HUDEP-2 (cell line): ENCODE measurements around the gene GUK1.

Source experiments
- DNase-seq, 76 experiments: peaks; one replicate each; lab custom pipeline; 2025; ENCODE audit not compliant: unreplicated experiment in 76 of 76; lab: John Stamatoyannopoulos, UW

The GUK1 gene

GRCh38 chr1:228123505-228123904, 16.6 kb upstream of the GUK1 start:
- no peak for DNase-seq

- DNase-seq = no peak
Measured at GRCh38 chr1:228125185-228125584, 14.9 kb upstream of the GUK1 start.

- no peak for DNase-seq
Measured at GRCh38 chr1:228131766-228132165, 8.3 kb upstream of the GUK1 start.

- DNase-seq = no peak
Measured at GRCh38 chr1:228134591-228134990, 5.5 kb upstream of the GUK1 start.

GRCh38 chr1:228136901-228137300, 3.2 kb upstream of the GUK1 start:
- DNase-seq = peak in 4 of 76 experiments; percentile 10 to 22 (median 13)

- DNase-seq = no peak
Measured at GRCh38 chr1:228139406-228139930, 611 bp upstream of the GUK1 start.

- no peak for DNase-seq
Measured at GRCh38 chr1:228140724-228141225, 696 bp downstream of the GUK1 start.

- peak in 37 of 76 experiments; percentile 14 to 63 (median 35) for DNase-seq
Measured at GRCh38 chr1:228141226-228142044, 1.4 kb downstream of the GUK1 start.

- no peak for DNase-seq
Measured at GRCh38 chr1:228142155-228142691, 2.1 kb downstream of the GUK1 start.

- DNase-seq = peak in 1 of 76 experiments; percentile 19
Measured at GRCh38 chr1:228142701-228143136, 2.6 kb downstream of the GUK1 start.

GRCh38 chr1:228143480-228144192, 3.6 kb downstream of the GUK1 start:
- no peak for DNase-seq

- no peak for DNase-seq
Measured at GRCh38 chr1:228144193-228144992, 4.3 kb downstream of the GUK1 start.

- no peak for DNase-seq
Measured at GRCh38 chr1:228144993-228145343, 4.9 kb downstream of the GUK1 start.

- DNase-seq = peak in 71 of 76 experiments; percentile 13 to 85 (median 60)
Measured at GRCh38 chr1:228145463-228146416, 5.7 kb downstream of the GUK1 start.

- DNase-seq = no peak
Measured at GRCh38 chr1:228146417-228147150, 6.5 kb downstream of the GUK1 start.

GRCh38 chr1:228147151-228147693, 7.1 kb downstream of the GUK1 start:
- DNase-seq = peak in 1 of 76 experiments; percentile 17

- no peak for DNase-seq
Measured at GRCh38 chr1:228147768-228148167, 7.7 kb downstream of the GUK1 start.

GRCh38 chr1:228148196-228148861, 8.2 kb downstream of the GUK1 start:
- no peak for DNase-seq
